ENCODE results near the gene PRSS57.

- TF ChIP-seq EZH2 (IDR thresholded peaks at IDR 0.05) = no peak
- TF ChIP-seq POLR2AphosphoS5 (IDR thresholded peaks at IDR 0.05; ENCODE audit: borderline replicate concordance, low read depth, low read length) = no peak
Observed at GRCh38 chr19:718251-718951, 23.1 kb upstream of the PRSS57 start.
